Ascending aorta (tissue), 2 donors: ENCODE data around the gene RABL3. TPM values are rescaled to one million over a fixed set of nuclear protein-coding genes. Genes with fewer than 3 reads are reported as not detected.

Experiments used
- DNase-seq, 2 donors: peaks; one replicate each; pipeline ENCODE4 v3.0.0-alpha.2; 2019; ENCODE audit warnings: low spot score in 2 of 2
- H3K27ac ChIP-seq, 2 donors: fragments of 200-600 bp; sonication (generic); one replicate each; pipeline ENCODE4 v1.5.1; 2016 to 2017; ENCODE audit warnings: mild to moderate bottlenecking in 1 of 2
- H3K27me3 ChIP-seq: fragments of 200-600 bp; sonication (generic); one replicate; pipeline ENCODE4 v1.5.1; 2017
- H3K36me3 ChIP-seq, 2 donors: fragments of 200-600 bp; sonication (generic); one replicate each; pipeline ENCODE4 v1.5.1; 2016
- H3K4me1 ChIP-seq, 2 donors: fragments of 200-600 bp; sonication (generic); one replicate each; pipeline ENCODE4 v1.5.1; 2016 to 2017; ENCODE audit warnings: mild to moderate bottlenecking in 1 of 2
- H3K4me3 ChIP-seq, 2 donors: fragments of 200-600 bp; sonication (generic); one replicate each; pipeline ENCODE4 v1.5.1; 2016 to 2017; ENCODE audit warnings: mild to moderate bottlenecking in 1 of 2
- H3K9me3 ChIP-seq, 2 donors: fragments of 200-600 bp; sonication (generic); one replicate each; pipeline ENCODE4 v1.5.1; 2016
- intact Hi-C: fragments of 100-400 bp; cut with DNase I; formaldehyde crosslinking; loops from one replicate; pipeline ENCODE4 v1.15.1; 2023
- total RNA-seq: library from RNA; depleted of rRNA; stranded (reverse); fragments of >200 nt; gene quantifications from one replicate; pipeline ENCODE4 v1.1.0, GENCODE V29; 2016
- TF ChIP-seq, protein P1 (sequence below), 3 experiments: fragments of 200-600 bp in 2 of 3; fragments of 450-650 bp in 1 of 3; sonication (generic) in 2 of 3; IDR thresholded peaks; one replicate each; pipeline ENCODE4 v1.5.1; 2016 to 2019; ENCODE audit warnings: antibody characterized with exemption in 3 of 3, mild to moderate bottlenecking in 1 of 3, moderate library complexity in 1 of 3

Gene RABL3
- total RNA-seq, 1 donor from 2014 or later: 3.0 TPM

DNA sequence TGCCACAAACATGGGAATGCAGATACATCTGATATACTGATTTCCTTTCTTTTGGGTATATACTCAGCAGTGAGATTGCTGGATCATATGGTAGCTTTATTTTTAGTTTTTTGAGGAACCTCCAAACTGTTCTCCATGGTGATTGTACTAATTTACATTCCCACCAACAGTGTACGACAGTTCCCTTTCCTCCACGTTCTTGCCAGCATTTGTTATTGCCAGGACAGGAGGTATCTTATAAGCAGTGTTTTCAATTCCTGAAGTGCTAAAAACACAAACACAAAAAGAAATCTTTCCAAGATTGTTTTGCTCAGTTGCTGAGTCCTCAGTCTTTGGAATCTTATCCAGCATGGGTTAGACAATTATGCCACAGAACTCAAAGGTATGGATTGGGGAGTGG lies 13.7 kb upstream of the RABL3 start:
- H3K9me3 ChIP-seq: no peaks in the 10 kb centered on the region
- no peaks in the 10 kb centered on the region for H3K4me1 ChIP-seq

DNA sequence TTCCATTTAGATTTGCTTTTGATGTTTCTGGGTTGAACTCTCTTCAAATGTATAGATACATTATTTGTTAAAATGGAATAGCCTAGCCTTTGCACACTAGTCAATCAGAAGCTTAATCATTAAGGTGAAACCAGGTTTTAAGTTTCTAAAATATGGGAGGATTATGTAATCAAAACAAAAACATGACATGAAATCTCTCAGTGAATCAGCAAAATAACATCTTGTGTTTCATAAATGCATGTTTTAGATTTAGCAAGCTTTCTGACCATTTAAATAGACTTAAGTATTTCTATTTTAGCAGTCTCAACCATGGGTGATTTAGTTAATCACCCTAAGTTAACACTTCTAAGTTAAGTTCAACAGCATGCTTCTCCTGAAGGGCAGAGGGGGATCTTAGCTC lies 11.5 kb upstream of the RABL3 start:
- intact Hi-C loops: no loop called here
- no peak overlapping the region for H3K27ac ChIP-seq
- DNase-seq: no peak

More for the DNA sequence above, 13.7 kb upstream of the RABL3 start:
- intact Hi-C loops: no loop called here
- H3K36me3 ChIP-seq: peaks cover 2 to 4% of the 10 kb centered on the region in 2 donors
- H3K4me3 ChIP-seq: no peak overlapping the region
- no peaks in the 10 kb centered on the region for H3K27me3 ChIP-seq
- DNase-seq: no peak
- TF ChIP-seq, protein P1, sequence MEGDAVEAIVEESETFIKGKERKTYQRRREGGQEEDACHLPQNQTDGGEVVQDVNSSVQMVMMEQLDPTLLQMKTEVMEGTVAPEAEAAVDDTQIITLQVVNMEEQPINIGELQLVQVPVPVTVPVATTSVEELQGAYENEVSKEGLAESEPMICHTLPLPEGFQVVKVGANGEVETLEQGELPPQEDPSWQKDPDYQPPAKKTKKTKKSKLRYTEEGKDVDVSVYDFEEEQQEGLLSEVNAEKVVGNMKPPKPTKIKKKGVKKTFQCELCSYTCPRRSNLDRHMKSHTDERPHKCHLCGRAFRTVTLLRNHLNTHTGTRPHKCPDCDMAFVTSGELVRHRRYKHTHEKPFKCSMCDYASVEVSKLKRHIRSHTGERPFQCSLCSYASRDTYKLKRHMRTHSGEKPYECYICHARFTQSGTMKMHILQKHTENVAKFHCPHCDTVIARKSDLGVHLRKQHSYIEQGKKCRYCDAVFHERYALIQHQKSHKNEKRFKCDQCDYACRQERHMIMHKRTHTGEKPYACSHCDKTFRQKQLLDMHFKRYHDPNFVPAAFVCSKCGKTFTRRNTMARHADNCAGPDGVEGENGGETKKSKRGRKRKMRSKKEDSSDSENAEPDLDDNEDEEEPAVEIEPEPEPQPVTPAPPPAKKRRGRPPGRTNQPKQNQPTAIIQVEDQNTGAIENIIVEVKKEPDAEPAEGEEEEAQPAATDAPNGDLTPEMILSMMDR (IDR thresholded peaks at IDR 0.05): no peak
- H3K27ac ChIP-seq: no peak overlapping the region

DNA sequence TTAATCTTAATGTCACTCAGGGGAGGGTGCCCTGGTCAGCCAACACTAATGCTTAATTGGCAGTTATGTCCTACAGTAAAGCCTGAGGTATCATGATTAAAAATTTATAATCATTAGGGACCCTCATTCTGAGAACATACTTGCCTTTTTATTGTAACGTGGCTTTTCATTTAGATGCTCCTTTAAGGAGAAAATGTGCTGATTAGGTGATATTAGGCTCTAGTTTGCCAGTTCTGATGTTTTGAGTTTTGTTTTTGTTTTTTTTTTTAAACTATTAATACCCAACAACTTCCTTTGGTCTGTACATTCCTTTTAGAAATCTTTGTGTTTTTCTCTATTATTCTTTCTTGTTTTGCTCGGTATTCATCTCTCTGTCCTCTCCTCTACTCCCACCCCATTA lies 10.5 kb upstream of the RABL3 start:
- Histone ChIP-seq H3K27ac (no peak overlapping the region), H3K4me1 (no peaks in the 10 kb centered on the region), H3K4me3 (no peak overlapping the region), H3K36me3 (peaks cover 5 to 6% of the 10 kb centered on the region in 2 donors), H3K9me3 (no peaks in the 10 kb centered on the region), H3K27me3 (no peaks in the 10 kb centered on the region)
- TF ChIP-seq, protein P1 (IDR thresholded peaks at IDR 0.05): no peak
- intact Hi-C loops: no loop called here
- no peak for DNase-seq

More for the DNA sequence above, 11.5 kb upstream of the RABL3 start:
- no peaks in the 10 kb centered on the region for H3K9me3 ChIP-seq
- H3K36me3 ChIP-seq: peaks cover 5 to 6% of the 10 kb centered on the region in 2 donors
- TF ChIP-seq, protein P1 (IDR thresholded peaks at IDR 0.05): no peak
- no peaks in the 10 kb centered on the region for H3K4me1 ChIP-seq
- no peak overlapping the region for H3K4me3 ChIP-seq
- H3K27me3 ChIP-seq: no peaks in the 10 kb centered on the region

DNA sequence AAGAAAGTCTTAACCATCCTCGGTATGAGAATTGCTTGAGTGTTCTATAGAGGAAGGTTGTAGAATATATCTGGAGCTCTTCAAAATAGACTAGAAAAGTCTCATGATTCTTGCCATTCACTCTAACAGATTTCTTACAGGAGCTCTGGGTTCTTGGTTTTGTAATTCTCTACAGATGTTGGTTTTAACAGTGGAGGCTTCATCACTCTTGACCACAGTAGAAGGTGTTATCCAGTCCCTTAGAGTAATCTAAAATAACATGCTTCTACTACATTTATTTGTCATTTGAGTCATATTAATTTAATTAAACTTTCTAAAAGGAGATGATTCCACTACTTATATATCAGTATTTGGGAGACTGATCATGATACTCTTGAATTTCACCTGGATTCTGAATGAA lies 9.9 kb upstream of the RABL3 start:
- TF ChIP-seq, protein P1 (IDR thresholded peaks at IDR 0.05): no peak
- no peaks in the 10 kb centered on the region for H3K27me3 ChIP-seq
- H3K4me3 ChIP-seq: no peak overlapping the region
- no peak for DNase-seq
- peaks cover 5 to 6% of the 10 kb centered on the region in 2 donors for H3K36me3 ChIP-seq
- no peaks in the 10 kb centered on the region for H3K9me3 ChIP-seq
- intact Hi-C loops: no loop called here
- H3K27ac ChIP-seq: no peak overlapping the region
- H3K4me1 ChIP-seq: no peaks in the 10 kb centered on the region

DNA sequence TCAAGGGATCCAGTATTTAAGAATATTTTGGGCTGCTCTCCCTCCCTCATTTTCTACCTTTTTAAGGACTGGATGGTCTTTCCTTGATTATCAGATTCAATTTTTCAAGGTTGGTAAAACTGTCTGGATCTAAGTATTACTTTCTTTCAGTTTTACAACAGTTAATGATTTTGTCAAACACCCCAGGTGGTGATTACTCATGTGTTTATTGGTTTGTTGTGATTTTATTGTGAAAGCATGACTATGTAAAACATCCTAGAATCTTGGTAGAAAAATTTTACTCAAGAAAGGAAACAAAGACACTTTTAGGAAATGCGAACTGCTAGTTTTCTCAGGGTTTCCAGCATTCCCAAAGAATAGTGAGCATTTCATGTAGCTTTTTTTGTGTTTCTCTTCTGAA lies 7.5 kb upstream of the RABL3 start:
- TF ChIP-seq, protein P1 (IDR thresholded peaks at IDR 0.05): no peak
- Histone ChIP-seq H3K4me3 (no peak overlapping the region), H3K27me3 (no peaks in the 10 kb centered on the region), H3K9me3 (no peaks in the 10 kb centered on the region), H3K4me1 (no peaks in the 10 kb centered on the region), H3K36me3 (peaks cover 5 to 6% of the 10 kb centered on the region in 2 donors), H3K27ac (no peak overlapping the region)
- DNase-seq: no peak
- intact Hi-C loops: loop anchor here (10.0 kb wide), 5 partner anchors 195 to 1285 kb away; partner anchors contain the start of genes EAF2, IQCB1, LRRC58 and POGLUT1

DNA sequence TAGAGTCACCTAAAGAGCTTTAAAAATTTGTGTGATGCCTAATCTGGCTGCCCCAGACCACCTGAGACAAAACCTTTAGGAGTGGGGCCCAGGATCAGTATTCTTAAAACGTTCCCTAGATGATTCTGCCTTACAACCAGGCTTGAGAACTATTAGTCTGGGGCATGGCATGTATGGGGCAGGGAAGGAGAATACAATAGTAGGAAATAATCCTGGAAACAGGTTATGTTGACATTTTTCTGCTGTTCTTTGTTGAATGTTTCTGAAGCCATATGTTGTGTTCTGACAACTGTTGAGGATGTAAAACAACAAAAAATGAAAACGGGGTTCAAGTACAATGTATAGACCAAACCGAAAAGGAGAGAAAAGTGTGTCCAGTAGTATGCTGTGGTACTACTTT lies 3.1 kb upstream of the RABL3 start:
- H3K27ac ChIP-seq: no peak overlapping the region
- intact Hi-C loops: loop anchor here (10.0 kb wide), 5 partner anchors 191 to 1281 kb away; partner anchors contain the start of genes EAF2, IQCB1, LRRC58 and POGLUT1
- DNase-seq: no peak
- H3K4me3 ChIP-seq: no peak overlapping the region
- peaks cover 4 to 9% of the 10 kb centered on the region in 2 donors for H3K4me1 ChIP-seq
- no peaks in the 10 kb centered on the region for H3K27me3 ChIP-seq
- H3K9me3 ChIP-seq: no peaks in the 10 kb centered on the region
- TF ChIP-seq, protein P1 (IDR thresholded peaks at IDR 0.05): no peak
- H3K36me3 ChIP-seq: no peaks in the 10 kb centered on the region
